Measurements from ENCODE around the gene UFSP2. TPM values are rescaled to one million over a fixed set of nuclear protein-coding genes. Genes with fewer than 3 reads are reported as not detected.

UFSP2 gene
- total RNA-seq, 2 donors from 2014 or later: 37.0 to 43.0 TPM

DNA sequence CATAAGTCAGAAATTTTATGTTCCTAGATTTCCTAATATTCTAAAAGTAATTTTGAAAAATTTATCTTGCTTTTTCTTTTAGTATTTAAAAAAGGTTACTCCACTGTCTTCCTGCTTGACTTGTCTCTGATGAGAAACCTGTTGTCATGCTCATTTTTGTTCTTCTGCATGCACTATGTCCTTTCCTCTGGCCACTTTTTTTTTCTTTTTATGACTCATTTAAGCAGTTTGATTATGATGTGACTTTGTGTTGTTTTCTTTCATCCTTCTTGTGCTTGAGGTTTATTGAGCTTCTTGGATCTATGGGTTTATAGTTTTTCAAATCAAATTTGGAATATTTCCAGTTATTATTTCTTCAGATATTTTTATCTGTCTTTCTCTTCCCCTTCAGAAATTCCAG lies 12.0 kb upstream of the UFSP2 start:
- DNase-seq (no peak), ATAC-seq (no peak)
- intact Hi-C loops (cut with DNase I): no loop called here

DNA sequence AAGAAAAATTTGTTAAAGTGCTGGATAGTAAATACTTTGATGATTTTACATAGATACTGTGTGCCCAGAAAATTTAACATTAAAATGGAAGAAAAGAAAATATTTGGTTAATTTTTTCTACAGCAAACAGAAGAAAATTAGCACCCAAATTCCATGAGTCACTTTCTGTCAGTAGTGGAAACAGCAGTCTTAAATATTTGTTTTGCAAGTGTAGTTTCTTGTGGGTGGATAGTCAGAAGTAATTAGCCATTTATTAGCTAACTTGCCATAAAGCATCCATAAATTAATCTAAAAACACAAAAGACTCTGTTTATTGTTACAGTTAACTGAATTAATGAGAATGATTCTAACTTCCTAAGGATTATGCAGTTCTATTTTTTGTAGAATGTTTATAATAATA lies 9.7 kb upstream of the UFSP2 start:
- intact Hi-C loops (cut with DNase I): no loop called here
- ATAC-seq (no peak), DNase-seq (no peak)

DNA sequence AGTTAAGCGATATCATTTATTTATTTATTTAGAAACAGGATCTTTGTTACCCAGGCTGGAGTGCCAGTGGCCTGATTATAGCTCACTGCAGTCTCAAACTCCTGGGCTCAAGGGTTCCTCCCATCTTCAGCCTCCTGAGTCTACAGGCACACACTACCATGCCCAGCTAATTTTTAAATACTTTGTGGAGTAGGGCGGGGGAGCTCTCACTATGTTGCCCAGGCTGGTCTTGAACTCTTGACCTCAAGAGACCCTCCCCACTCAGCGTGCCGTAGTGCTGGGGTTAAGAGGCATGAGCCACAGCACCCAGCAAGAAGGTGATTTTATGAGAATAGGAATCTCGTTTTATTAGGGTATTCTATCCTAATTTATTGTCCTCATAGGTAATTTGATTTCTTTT lies 3.9 kb upstream of the UFSP2 start:
- intact Hi-C loops (cut with DNase I): loop anchor here in 1 of 2 donors (5.0 to 10.0 kb wide), 2 partner anchors 38 to 165 kb away; no protein-coding TSS in a partner anchor
- DNase-seq: no peak
- no peak for ATAC-seq

DNA sequence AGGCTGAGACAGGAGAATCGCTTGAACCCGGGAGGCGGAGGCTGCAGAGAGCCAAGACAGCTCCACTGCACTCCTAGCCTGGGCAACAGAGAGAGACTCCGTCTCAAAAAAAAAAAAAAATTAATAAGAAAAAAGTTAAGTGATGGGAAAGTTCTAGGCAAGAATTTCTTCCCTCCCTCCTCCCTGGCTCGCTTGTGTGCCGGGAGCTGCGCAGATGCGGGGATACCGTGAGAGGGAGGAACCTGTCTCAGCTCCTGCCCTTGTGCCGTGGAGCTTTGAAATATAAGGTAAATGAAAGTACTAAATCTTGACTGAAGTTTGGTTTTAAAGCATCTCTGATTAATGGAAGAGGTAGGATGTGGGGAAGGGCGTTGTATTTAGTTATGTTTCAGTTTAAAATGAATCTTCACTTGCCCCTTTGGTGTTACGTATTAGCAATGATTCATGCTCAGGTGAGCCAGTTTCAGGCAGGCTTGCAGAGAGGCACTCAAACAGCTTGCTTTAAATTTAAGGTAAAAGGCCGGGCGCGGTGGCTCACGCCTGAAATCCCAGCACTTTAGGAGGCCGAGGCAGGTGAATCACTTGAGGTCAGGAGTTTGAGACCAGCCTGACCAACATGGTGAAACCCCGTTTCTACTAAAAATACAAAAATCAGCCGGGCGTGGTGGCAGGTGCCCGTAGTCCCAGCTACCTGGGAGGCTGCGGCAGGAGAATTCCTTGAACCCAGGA lies 1.4 kb upstream of the UFSP2 start:
- intact Hi-C loops (cut with DNase I): loop anchor here in 1 of 2 donors (5.0 to 10.0 kb wide), 2 partner anchors 40 to 168 kb away; no protein-coding TSS in a partner anchor
- no peak for ATAC-seq
- no peak for DNase-seq

DNA sequence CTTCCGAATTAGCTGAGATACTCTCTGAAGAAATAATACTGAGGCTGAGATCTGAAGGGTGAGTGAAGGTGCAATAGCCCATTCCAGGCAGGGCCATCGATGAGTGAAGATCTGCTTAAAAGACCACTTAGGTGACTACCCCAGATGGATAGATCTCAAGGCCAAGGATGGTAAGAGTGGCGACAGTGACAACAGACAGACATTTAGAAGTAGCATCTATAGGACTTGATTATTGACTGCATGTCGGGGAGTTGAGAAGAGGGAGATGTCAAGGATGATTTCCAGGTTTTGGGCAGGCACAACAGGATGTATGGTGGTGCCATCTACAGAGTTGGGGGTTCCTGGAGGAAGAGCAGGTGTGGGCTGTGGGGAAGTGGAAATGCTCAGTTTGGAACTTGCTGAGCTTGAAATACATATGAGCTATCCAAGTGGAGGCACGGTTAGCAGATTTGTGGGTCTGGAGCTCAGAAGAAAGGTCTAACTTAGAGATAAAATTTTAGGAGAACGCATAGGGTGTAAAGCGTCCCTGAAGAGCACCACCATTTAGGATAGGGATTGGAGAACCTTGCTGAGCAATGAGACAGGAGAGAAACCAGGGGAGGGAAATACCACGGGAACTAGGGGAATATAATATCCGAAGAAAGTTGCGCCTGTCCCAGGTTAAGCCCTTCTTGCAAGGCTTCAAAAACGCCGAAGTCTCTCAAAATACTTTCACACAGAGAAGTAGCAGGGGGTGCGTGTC lies 688 bp downstream of the UFSP2 start:
- no peak for DNase-seq
- ATAC-seq: peak; percentile 43 to 46
- intact Hi-C loops (cut with DNase I): loop anchor here in 1 of 2 donors (5.0 to 10.0 kb wide), 2 partner anchors 42 to 170 kb away; no protein-coding TSS in a partner anchor

DNA sequence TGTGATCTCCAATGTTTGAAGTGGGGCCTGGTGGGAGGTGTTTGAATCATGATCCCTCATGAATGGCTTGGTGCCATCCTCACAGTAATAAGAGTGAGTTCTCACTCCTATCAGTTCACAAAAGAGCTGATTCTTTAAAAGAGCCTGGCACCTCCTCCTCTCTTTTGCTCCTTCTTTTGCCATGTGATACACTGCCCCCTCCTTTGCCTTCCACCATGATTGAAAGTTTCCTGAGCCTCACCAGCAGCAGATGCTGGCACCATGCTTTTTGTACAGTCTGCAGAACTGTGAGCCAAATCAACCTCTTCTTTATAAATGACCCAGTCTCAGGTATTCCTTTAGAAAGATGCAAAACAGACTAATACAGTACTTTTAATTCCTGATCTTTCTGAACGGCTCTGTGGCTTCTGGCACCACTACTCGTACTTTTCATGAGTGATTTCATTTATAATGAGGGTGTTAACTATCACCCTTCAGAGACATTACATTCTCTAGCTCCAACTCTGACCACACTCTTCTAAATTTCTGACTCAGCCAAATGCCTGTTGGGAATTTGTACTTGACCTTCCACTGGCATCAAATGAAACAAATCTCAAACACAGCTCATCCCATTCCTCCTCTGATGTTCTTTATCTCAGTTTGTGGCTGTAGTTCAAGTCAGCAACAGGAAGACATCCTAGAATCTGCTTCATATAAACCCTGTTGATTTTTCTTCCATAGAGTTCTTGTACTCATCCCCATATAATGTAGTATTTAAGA lies 4.2 kb downstream of the UFSP2 start:
- ATAC-seq: peak in 1 of 2 donors; percentile 23
- no peak for DNase-seq
- intact Hi-C loops (cut with DNase I): loop anchor here in 1 of 2 donors (10.0 kb wide), 1 partner anchor 173 kb away; no protein-coding TSS in a partner anchor

DNA sequence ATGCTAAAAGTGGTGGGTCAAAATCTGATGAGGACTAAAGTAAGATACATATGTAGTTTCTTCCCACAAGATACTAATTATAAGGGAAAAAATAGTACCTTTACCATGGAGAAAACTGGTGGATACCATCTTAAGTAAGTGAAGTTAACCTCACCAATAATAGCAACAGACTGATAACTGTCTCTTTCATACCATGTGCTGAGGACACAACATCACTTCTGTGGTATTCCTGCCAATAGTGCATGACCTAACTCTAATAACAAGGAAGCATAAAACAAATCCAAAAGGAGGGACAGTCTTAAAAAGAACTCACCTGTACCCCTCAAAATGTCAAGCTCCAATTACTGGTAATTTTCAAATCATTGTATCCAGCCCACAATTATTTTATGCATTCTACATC lies 8.8 kb downstream of the UFSP2 start:
- intact Hi-C loops (cut with DNase I): no loop called here
- ATAC-seq: no peak

DNA sequence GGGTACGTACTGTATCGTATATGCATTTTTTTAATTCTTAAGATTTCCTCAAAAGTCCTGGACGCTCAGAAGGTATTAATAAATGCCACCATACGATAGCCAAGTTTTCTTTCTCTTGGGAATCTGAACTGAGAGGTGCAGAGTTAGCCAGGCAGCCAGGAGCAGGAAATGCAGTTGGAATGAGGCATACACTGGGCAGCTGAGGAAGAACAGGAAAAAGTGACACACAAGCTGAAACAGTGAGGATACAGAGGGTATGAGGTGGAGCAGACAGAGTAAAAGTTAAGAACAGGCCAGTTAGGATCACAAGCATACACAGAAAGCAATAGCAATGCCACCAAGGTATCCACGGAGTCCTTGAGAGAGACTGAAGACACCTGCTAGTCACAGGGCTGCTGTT lies 13.4 kb downstream of the UFSP2 start:
- no peak for ATAC-seq
- intact Hi-C loops (cut with DNase I): no loop called here

More for the DNA sequence above, 8.8 kb downstream of the UFSP2 start:
- no peak for DNase-seq

DNA sequence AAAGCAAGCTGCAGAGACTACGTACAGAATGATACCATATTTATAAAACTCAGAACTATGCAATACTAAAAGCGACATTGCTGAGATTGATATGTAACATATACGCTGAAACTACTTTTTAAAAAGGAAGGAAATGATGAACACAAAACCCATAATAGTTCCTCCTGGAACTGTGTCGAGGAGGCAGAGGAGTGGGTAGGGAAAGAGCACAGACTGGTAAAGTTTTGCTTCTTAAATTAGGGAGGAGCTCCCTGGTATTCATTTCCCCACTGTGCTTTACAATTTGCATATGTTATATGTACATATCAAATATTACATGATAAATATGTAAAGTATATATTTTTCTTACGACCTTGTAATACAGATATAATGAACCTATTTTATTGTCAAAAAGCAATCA lies 13.9 kb downstream of the UFSP2 start:
- DNase-seq (no peak), ATAC-seq (peak in 1 of 2 donors; percentile 35)
- intact Hi-C loops (cut with DNase I): no loop called here

More for the DNA sequence above, 13.4 kb downstream of the UFSP2 start:
- no peak for DNase-seq

DNA sequence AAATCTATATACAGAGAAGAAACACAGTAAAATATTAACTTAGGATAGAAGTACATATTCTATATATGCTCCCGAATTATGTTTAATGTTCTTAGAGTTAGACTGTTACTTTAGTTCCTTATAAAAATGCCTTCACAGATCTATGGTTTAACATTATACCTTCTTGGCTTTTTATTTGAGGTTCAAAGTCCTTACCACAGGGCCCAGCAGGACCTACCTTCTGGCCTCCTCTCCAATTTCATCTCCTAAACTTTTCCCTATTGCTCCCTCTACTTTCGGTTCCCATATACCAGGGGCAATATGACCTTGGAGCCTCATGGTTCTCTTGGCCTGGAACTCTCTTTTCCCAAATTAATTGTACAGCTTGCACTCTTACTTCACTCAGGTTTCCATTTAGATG lies 17.3 kb downstream of the UFSP2 start:
- intact Hi-C loops (cut with DNase I): no loop called here
- DNase-seq (no peak), ATAC-seq (no peak)

DNA sequence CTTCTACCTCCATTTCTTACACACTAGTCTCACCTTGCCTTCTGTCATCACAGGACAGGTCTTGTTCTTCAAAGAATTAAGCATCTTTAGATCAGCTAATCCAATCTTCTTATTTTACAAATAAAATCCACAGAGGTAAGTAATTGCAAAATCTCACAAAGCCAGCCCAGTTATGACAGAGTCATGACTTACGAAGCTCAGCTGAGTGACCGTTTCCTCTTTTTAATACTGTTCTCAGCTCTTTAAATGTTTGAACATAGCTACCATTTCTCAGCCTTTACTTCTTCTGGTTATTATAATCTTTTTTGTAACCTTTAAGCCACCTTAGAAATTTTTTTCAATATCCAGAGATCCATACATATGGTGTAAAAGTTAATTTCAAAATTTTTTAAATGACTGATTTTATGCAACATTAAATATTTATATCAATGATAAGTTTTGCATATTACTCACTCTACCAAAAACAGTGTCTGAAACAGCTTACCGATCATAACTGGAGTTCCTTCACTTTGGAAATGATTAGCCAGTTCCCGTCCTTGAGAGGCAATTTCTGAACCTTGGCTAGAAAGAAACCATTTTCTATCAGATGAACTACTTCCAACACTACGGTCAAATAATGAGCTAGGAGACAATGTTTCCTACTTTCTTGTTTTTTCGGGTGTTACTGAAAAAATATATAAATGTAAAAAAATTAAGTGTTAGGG lies 20.3 kb downstream of the UFSP2 start:
- intact Hi-C loops (cut with DNase I): no loop called here
- DNase-seq (no peak), ATAC-seq (no peak)

DNA sequence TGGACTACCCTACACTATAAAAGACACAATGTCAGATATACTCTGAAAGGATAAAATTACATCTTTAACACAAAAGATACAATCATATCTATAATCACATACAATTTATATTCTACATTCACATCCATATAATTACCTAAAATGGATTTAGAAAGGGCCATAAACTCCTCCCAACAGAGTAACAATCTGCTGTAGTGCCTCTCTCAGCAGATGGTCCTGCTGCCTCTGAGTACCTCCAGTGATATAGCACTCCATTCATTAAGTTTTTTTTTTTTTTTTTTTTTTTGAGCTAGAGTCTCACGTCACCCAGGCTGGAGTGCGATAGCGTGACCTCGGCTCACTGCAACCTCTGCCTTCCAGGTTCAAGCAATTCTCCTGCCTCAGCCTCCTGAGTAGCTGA lies 21.7 kb downstream of the UFSP2 start:
- no peak for ATAC-seq
- intact Hi-C loops (cut with DNase I): no loop called here

DNA sequence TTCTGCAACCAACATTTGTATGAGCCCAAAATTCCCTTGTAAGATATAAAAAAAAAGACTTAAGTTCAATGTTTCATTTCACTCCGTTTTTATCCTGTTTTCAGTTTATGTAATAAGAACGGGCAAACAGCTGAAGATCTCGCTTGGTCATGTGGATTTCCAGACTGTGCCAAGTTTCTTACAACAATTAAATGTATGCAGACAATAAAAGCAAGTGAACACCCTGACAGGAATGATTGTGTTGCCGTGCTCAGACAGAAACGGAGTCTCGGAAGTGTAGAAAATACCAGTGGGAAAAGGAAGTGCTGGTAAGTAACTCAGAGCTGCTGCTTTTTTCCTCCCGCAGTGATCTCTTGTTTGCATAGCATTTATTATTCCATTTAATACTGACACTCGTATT lies 26.3 kb downstream of the UFSP2 start:
- intact Hi-C loops (cut with DNase I): loop anchor here in 1 of 2 donors (10.0 kb wide), 1 partner anchor 195 kb away; the partner anchor contains the start of genes CFAP97 and SNX25
- ATAC-seq: no peak
- no peak for DNase-seq

More for the DNA sequence above, 21.7 kb downstream of the UFSP2 start:
- no peak for DNase-seq

DNA sequence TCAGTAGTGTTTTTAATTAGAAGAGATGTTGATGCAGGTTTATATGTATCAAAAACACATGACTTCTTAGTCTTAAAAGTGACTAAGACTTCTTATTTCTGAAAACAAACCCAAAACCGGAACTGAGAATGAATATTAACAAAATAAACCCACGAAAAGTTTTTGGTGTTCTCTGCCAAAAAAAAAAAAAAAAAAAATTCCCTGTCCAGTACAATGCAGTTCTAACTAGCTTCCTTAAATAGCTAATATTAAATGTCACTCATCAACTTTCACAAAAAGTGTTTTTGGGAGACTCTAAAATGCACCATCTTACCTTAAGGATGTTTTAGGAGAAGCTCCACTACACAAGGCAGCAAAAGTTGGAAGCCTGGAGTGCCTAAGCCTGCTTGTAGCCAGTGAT lies 27.1 kb downstream of the UFSP2 start:
- no peak for DNase-seq
- ATAC-seq: no peak
- intact Hi-C loops (cut with DNase I): loop anchor here in 1 of 2 donors (10.0 kb wide), 1 partner anchor 194 kb away; the partner anchor contains the start of genes CFAP97 and SNX25

DNA sequence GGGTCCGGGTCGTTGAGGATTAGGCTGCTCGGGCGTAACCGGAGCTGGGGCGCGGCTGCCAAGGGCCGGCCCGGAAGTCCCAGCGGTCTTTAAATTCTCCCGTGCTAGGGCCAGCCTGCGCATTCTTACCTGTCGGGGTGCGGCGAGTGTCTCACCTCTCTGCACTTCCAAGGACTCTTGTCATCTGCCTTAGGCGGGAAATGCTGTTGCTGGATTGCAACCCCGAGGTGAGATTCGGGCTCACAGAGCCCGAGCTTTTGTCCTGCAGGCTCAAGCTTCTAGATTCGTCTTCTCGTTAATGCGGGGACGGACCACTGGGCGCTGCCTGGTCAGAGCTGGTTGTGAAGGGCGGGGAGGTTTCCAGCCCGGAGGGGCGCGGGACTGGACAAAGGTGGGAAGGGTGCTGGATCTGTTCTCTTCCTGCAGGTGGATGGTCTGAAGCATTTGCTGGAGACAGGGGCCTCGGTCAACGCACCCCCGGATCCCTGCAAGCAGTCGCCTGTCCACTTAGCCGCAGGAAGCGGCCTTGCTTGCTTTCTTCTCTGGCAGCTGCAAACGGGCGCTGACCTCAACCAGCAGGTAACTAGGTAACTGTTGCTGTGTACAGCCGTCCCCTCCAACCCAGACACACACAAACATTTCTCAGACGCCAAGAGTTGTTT lies 28.9 kb downstream of the UFSP2 start, which contains the start of gene ANKRD37:
Gene ANKRD37, plus strand, starts transcription at position 118 of the 662 bp plus-strand sequence. Its CDS starts 83 bp downstream, at position 201.
- DNase-seq (peak; percentile 46), ATAC-seq (peak; percentile 2 to 9)
- intact Hi-C loops (cut with DNase I): loop anchor here in 1 of 2 donors (10.0 kb wide), 1 partner anchor 192 kb away; the partner anchor contains the start of genes CFAP97 and SNX25

DNA sequence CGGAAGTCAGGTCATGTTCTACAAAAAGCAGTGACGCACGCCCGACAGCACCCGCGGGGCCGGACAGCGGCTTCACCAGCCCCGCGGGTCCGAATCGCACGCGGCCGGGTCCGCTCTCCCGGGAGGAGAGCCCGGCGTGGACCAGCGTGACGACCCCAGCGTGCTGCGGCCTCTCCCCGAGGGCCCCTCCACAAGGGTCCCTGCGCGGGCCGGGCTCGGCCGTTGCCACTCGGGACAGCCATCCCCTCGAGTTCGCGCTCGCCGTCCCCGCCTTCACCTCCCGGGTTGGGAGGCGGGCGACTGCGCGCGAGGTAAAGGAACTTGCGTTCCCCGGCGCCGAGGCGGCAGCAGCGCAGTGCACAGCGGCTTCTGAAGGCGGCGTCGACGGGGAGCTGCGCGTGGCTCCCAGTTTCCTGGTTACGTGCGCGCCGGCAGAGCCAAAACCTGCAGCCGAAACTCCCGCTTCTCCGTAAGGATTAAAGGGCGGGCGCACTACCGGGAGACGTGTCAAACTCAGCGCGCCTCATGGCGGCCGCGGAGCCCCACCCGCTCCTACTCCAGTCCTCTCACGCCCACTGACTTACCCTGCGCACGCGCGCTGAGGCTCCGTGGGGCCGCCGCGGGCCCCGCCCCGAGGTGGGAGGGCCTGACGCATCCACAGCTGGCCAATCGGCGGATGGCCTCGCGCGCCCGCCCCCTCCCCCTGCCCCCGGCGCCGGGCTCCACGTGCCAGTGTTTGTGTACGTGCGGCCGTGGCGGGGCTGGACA lies 29.6 kb downstream of the UFSP2 start:
- peak; percentile 96 for DNase-seq
- intact Hi-C loops (cut with DNase I): loop anchor here in 1 of 2 donors (10.0 kb wide), 1 partner anchor 191 kb away; the partner anchor contains the start of genes CFAP97 and SNX25
- peak; percentile 98 for ATAC-seq
